ENCODE data around the gene CTNND1. TPM values are rescaled to one million over a fixed set of nuclear protein-coding genes. Genes with fewer than 3 reads are reported as not detected.

The CTNND1 gene
- total RNA-seq, 1 donor from 2014 or later = 58.9 TPM

DNA sequence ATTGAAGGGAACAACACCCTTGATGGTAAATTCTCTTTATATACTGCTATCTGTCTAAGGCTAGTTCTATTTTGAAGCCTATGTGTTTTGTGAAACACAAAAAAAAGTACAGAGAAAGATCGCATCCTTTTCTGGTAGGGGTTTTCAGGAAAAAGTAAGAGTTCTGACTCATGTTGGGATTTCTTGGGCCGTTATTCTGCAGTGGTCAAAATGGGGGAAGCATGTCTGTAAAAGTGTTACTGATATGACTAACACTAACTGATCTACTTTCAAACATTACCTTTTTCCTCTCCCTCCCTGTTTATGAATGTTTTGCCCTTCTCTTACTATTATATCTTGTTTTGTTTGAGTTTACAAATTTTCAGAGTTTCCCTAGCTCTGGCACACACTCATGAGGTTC is 53.9 kb downstream of the CTNND1 start:
- Histone ChIP-seq H3K27me3 (ENCODE audit: low read depth) (no peaks in the 10 kb centered on the region), H3K9me3 (replicated peaks) (no peaks in the 10 kb centered on the region), H3K4me1 (no peaks in the 10 kb centered on the region), H3K36me3 (peaks cover 77% of the 10 kb centered on the region), H3K27ac (replicated peaks) (no peak overlapping the region), H3K4me3 (no peak overlapping the region)
- TF ChIP-seq, protein P1, sequence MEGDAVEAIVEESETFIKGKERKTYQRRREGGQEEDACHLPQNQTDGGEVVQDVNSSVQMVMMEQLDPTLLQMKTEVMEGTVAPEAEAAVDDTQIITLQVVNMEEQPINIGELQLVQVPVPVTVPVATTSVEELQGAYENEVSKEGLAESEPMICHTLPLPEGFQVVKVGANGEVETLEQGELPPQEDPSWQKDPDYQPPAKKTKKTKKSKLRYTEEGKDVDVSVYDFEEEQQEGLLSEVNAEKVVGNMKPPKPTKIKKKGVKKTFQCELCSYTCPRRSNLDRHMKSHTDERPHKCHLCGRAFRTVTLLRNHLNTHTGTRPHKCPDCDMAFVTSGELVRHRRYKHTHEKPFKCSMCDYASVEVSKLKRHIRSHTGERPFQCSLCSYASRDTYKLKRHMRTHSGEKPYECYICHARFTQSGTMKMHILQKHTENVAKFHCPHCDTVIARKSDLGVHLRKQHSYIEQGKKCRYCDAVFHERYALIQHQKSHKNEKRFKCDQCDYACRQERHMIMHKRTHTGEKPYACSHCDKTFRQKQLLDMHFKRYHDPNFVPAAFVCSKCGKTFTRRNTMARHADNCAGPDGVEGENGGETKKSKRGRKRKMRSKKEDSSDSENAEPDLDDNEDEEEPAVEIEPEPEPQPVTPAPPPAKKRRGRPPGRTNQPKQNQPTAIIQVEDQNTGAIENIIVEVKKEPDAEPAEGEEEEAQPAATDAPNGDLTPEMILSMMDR (IDR thresholded peaks at IDR 0.05; ENCODE audit: borderline replicate concordance) = no peak
- no peak for DNase-seq
- intact Hi-C loops (cut with micrococcal nuclease) = no loop called here

GRCh38 chr11:57815877-57816276 is 54.3 kb downstream of the CTNND1 start:
- Histone ChIP-seq H3K27me3 (ENCODE audit: low read depth) (no peaks in the 10 kb centered on the region), H3K27ac (replicated peaks) (no peak overlapping the region), H3K4me3 (no peak overlapping the region), H3K36me3 (peaks cover 73% of the 10 kb centered on the region), H3K9me3 (replicated peaks) (no peaks in the 10 kb centered on the region), H3K4me1 (no peaks in the 10 kb centered on the region)
- TF ChIP-seq, protein P1 (IDR thresholded peaks at IDR 0.05; ENCODE audit: borderline replicate concordance) = no peak
- intact Hi-C loops (cut with micrococcal nuclease) = no loop called here
- no peak for DNase-seq

- H3K4me3 ChIP-seq = no peak overlapping the region
- peak overlapping the region; percentile 8 for H3K27ac ChIP-seq (replicated peaks)
- H3K9me3 ChIP-seq (replicated peaks) = no peaks in the 10 kb centered on the region
- intact Hi-C loops (cut with micrococcal nuclease) = no loop called here
- no peak for DNase-seq
- no peaks in the 10 kb centered on the region for H3K27me3 ChIP-seq (ENCODE audit: low read depth)
- peaks cover 45% of the 10 kb centered on the region for H3K36me3 ChIP-seq
- no peaks in the 10 kb centered on the region for H3K4me1 ChIP-seq
- TF ChIP-seq, protein P1 (IDR thresholded peaks at IDR 0.05; ENCODE audit: borderline replicate concordance) = no peak
Measured at GRCh38 chr11:57818812-57819211, 57.2 kb downstream of the CTNND1 start.

GRCh38 chr11:57819252-57819979 is 57.8 kb downstream of the CTNND1 start:
- no peaks in the 10 kb centered on the region for H3K4me1 ChIP-seq
- intact Hi-C loops (cut with micrococcal nuclease) = no loop called here

DNA sequence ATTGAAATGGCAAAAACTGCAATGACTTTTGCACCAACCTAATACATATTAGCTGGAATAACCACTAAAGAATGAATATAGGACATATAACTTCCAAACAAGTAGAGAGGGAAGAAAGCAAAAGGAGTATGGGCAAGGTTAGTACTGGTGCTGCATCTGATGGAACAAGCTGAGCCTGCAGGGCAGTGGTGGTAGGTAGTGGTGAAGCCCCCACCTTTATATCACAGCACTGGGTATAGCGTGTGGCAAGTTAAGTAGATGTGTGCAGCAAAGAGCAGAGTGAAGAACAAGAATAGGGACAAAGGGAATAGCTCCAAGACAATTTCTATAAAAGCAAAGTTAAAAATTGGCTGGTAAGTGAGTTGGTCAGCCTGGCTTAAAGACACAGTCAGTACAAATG is 62.3 kb downstream of the CTNND1 start:
- no peaks in the 10 kb centered on the region for H3K36me3 ChIP-seq
- no peaks in the 10 kb centered on the region for H3K9me3 ChIP-seq (replicated peaks)
- no peak overlapping the region for H3K27ac ChIP-seq (replicated peaks)
- DNase-seq = no peak
- TF ChIP-seq, protein P1 (IDR thresholded peaks at IDR 0.05; ENCODE audit: borderline replicate concordance) = no peak
- H3K4me1 ChIP-seq = no peaks in the 10 kb centered on the region
- no peaks in the 10 kb centered on the region for H3K27me3 ChIP-seq (ENCODE audit: low read depth)
- no peak overlapping the region for H3K4me3 ChIP-seq
- intact Hi-C loops (cut with micrococcal nuclease) = no loop called here

More at GRCh38 chr11:57819252-57819979, 57.8 kb downstream of the CTNND1 start:
- no peaks in the 10 kb centered on the region for H3K27me3 ChIP-seq (ENCODE audit: low read depth)
- DNase-seq = no peak
- H3K4me3 ChIP-seq = no peak overlapping the region
- peak overlapping the region; percentile 8 for H3K27ac ChIP-seq (replicated peaks)
- peaks cover 39% of the 10 kb centered on the region for H3K36me3 ChIP-seq
- TF ChIP-seq, protein P1 (IDR thresholded peaks at IDR 0.05; ENCODE audit: borderline replicate concordance) = no peak
- no peaks in the 10 kb centered on the region for H3K9me3 ChIP-seq (replicated peaks)
